ENCODE measurements around the gene TM4SF18.

- TF ChIP-seq CTCF (IDR thresholded peaks at IDR 0.05 in 4 of 5, conservative IDR thresholded peaks at IDR 0.05 in 1 of 5): no peak
- no peak for TF ChIP-seq POLR2A (IDR thresholded peaks at IDR 0.05)
These were observed 28.1 kb downstream of the TM4SF18 start for GRCh38 chr3:149305376-149305775.

All from gastrocnemius medialis (tissue), 4 donors.